ENCODE data around the gene CATSPERZ.

The CATSPERZ gene

GRCh38 chr11:64331569-64332371 lies 31.6 kb downstream of the CATSPERZ start:
- H3K9me3 ChIP-seq (ENCODE audit: insufficient read depth, low read depth, low read length) = no peaks in the 10 kb centered on the region
- H3K27ac ChIP-seq (ENCODE audit: low read depth, low read length) = no peak overlapping the region
- H3K4me1 ChIP-seq (ENCODE audit: insufficient read depth, low read length) = peaks cover 4% of the 10 kb centered on the region; the same call in 1 of the 2 replicates
- H3K36me3 ChIP-seq (ENCODE audit: insufficient read depth, low read length) = no peaks in the 10 kb centered on the region
- no peak overlapping the region for H3K4me3 ChIP-seq (ENCODE audit: low read length)
- H3K27me3 ChIP-seq (ENCODE audit: insufficient read depth, low read length) = no peaks in the 10 kb centered on the region
- WGBS = 77% methylated on average over 20 of the region's 20 CpGs
- H3K9ac ChIP-seq (ENCODE audit: low read depth, low read length) = no peak overlapping the region

- no peak overlapping the region for H3K4me3 ChIP-seq (ENCODE audit: low read length)
- no peaks in the 10 kb centered on the region for H3K36me3 ChIP-seq (ENCODE audit: insufficient read depth, low read length)
- no peaks in the 10 kb centered on the region for H3K9me3 ChIP-seq (ENCODE audit: insufficient read depth, low read depth, low read length)
- H3K4me1 ChIP-seq (ENCODE audit: insufficient read depth, low read length) = peaks cover 4% of the 10 kb centered on the region; the same call in 1 of the 2 replicates
- 94% methylated on average over 8 of the region's 8 CpGs for WGBS
- H3K9ac ChIP-seq (ENCODE audit: low read depth, low read length) = no peak overlapping the region
- no peak overlapping the region for H3K27ac ChIP-seq (ENCODE audit: low read depth, low read length)
- no peaks in the 10 kb centered on the region for H3K27me3 ChIP-seq (ENCODE audit: insufficient read depth, low read length)
These were observed 33.4 kb downstream of the CATSPERZ start for GRCh38 chr11:64333556-64333955.

GRCh38 chr11:64334764-64335735 lies 34.9 kb downstream of the CATSPERZ start:
- Histone ChIP-seq H3K4me1 (ENCODE audit: insufficient read depth, low read length) (peaks cover 4% of the 10 kb centered on the region; the same call in 1 of the 2 replicates), H3K36me3 (ENCODE audit: insufficient read depth, low read length) (no peaks in the 10 kb centered on the region)
- WGBS = 60% methylated on average over 11 of the region's 13 CpGs

GRCh38 chr11:64337538-64338249 lies 37.5 kb downstream of the CATSPERZ start:
- H3K27ac ChIP-seq (ENCODE audit: low read depth, low read length) = no peak overlapping the region
- H3K4me1 ChIP-seq (ENCODE audit: insufficient read depth, low read length) = peaks cover 5% of the 10 kb centered on the region; the same call in 1 of the 2 replicates
- H3K9ac ChIP-seq (ENCODE audit: low read depth, low read length) = no peak overlapping the region
- H3K9me3 ChIP-seq (ENCODE audit: insufficient read depth, low read depth, low read length) = no peaks in the 10 kb centered on the region
- H3K4me3 ChIP-seq (ENCODE audit: low read length) = no peak overlapping the region
- H3K27me3 ChIP-seq (ENCODE audit: insufficient read depth, low read length) = no peaks in the 10 kb centered on the region
- H3K36me3 ChIP-seq (ENCODE audit: insufficient read depth, low read length) = no peaks in the 10 kb centered on the region
- WGBS = 94% methylated on average over 7 of the region's 8 CpGs

More at GRCh38 chr11:64334764-64335735, 34.9 kb downstream of the CATSPERZ start:
- Histone ChIP-seq H3K9ac (ENCODE audit: low read depth, low read length) (no peak overlapping the region), H3K27ac (ENCODE audit: low read depth, low read length) (no peak overlapping the region), H3K27me3 (ENCODE audit: insufficient read depth, low read length) (no peaks in the 10 kb centered on the region), H3K4me3 (ENCODE audit: low read length) (no peak overlapping the region), H3K9me3 (ENCODE audit: insufficient read depth, low read depth, low read length) (no peaks in the 10 kb centered on the region)

GRCh38 chr11:64338716-64339115 lies 38.6 kb downstream of the CATSPERZ start:
- no peaks in the 10 kb centered on the region for H3K27me3 ChIP-seq (ENCODE audit: insufficient read depth, low read length)
- no peaks in the 10 kb centered on the region for H3K36me3 ChIP-seq (ENCODE audit: insufficient read depth, low read length)
- H3K9ac ChIP-seq (ENCODE audit: low read depth, low read length) = no peak overlapping the region
- no peak overlapping the region for H3K27ac ChIP-seq (ENCODE audit: low read depth, low read length)
- H3K4me3 ChIP-seq (ENCODE audit: low read length) = no peak overlapping the region
- H3K4me1 ChIP-seq (ENCODE audit: insufficient read depth, low read length) = peaks cover 10% of the 10 kb centered on the region; the same call in 1 of the 2 replicates
- WGBS = 92% methylated on average over 8 of the region's 8 CpGs
- no peaks in the 10 kb centered on the region for H3K9me3 ChIP-seq (ENCODE audit: insufficient read depth, low read depth, low read length)

- no peak overlapping the region for H3K27ac ChIP-seq (ENCODE audit: low read depth, low read length)
- no peaks in the 10 kb centered on the region for H3K27me3 ChIP-seq (ENCODE audit: insufficient read depth, low read length)
- H3K4me3 ChIP-seq (ENCODE audit: low read length) = no peak overlapping the region
- H3K9me3 ChIP-seq (ENCODE audit: insufficient read depth, low read depth, low read length) = no peaks in the 10 kb centered on the region
- peaks cover 10% of the 10 kb centered on the region; the same call in 1 of the 2 replicates for H3K4me1 ChIP-seq (ENCODE audit: insufficient read depth, low read length)
- 88% methylated on average over 4 of the region's 4 CpGs for WGBS
- H3K36me3 ChIP-seq (ENCODE audit: insufficient read depth, low read length) = no peaks in the 10 kb centered on the region
- no peak overlapping the region for H3K9ac ChIP-seq (ENCODE audit: low read depth, low read length)
These were observed 39.1 kb downstream of the CATSPERZ start for GRCh38 chr11:64339286-64339685.

- no peaks in the 10 kb centered on the region for H3K9me3 ChIP-seq (ENCODE audit: insufficient read depth, low read depth, low read length)
- peaks cover 10% of the 10 kb centered on the region; the same call in 1 of the 2 replicates for H3K4me1 ChIP-seq (ENCODE audit: insufficient read depth, low read length)
- no peaks in the 10 kb centered on the region for H3K36me3 ChIP-seq (ENCODE audit: insufficient read depth, low read length)
- H3K9ac ChIP-seq (ENCODE audit: low read depth, low read length) = no peak within 1 kb of the TSS; the same call in 1 of the 2 replicates
- peak within 1 kb of the TSS; percentile 87 for H3K4me3 ChIP-seq (ENCODE audit: low read length)
- no peak within 1 kb of the TSS for H3K27ac ChIP-seq (ENCODE audit: low read depth, low read length)
- 91% methylated on average over 16 of the region's 16 CpGs for WGBS
- no peaks in the 10 kb centered on the region for H3K27me3 ChIP-seq (ENCODE audit: insufficient read depth, low read length)
These were observed 39.7 kb downstream of the CATSPERZ start, which contains the start of gene CCDC88B for GRCh38 chr11:64339754-64340408. Gene CCDC88B, plus strand, starts transcription at chr11:64340204. Its CDS starts 63 bp downstream, at chr11:64340267.

- Histone ChIP-seq H3K36me3 (ENCODE audit: insufficient read depth, low read length) (no peaks in the 10 kb centered on the region), H3K27ac (ENCODE audit: low read depth, low read length) (no peak overlapping the region), H3K4me1 (ENCODE audit: insufficient read depth, low read length) (peaks cover 10% of the 10 kb centered on the region; the same call in 1 of the 2 replicates), H3K9ac (ENCODE audit: low read depth, low read length) (no peak overlapping the region; the same call in 1 of the 2 replicates), H3K27me3 (ENCODE audit: insufficient read depth, low read length) (no peaks in the 10 kb centered on the region), H3K9me3 (ENCODE audit: insufficient read depth, low read depth, low read length) (no peaks in the 10 kb centered on the region), H3K4me3 (ENCODE audit: low read length) (peak overlapping the region; percentile 87)
- WGBS = 42% methylated on average over 33 of the region's 33 CpGs
These were observed 40.6 kb downstream of the CATSPERZ start for GRCh38 chr11:64340671-64341335.

- 92% methylated on average over 21 of the region's 21 CpGs for WGBS
- no peak overlapping the region for H3K9ac ChIP-seq (ENCODE audit: low read depth, low read length)
These were observed 41.3 kb downstream of the CATSPERZ start for GRCh38 chr11:64341429-64341828.

More at GRCh38 chr11:64341429-64341828, 41.3 kb downstream of the CATSPERZ start:
- Histone ChIP-seq H3K9me3 (ENCODE audit: insufficient read depth, low read depth, low read length) (no peaks in the 10 kb centered on the region), H3K27me3 (ENCODE audit: insufficient read depth, low read length) (no peaks in the 10 kb centered on the region), H3K4me1 (ENCODE audit: insufficient read depth, low read length) (peaks cover 10% of the 10 kb centered on the region; the same call in 1 of the 2 replicates), H3K27ac (ENCODE audit: low read depth, low read length) (no peak overlapping the region), H3K36me3 (ENCODE audit: insufficient read depth, low read length) (no peaks in the 10 kb centered on the region), H3K4me3 (ENCODE audit: low read length) (peak overlapping the region; percentile 87)

Measured in HUES64 (cell line).